ENCODE data around the gene TIMM13. TPM values are rescaled to one million over a fixed set of nuclear protein-coding genes. Genes with fewer than 3 reads are reported as not detected.

The TIMM13 gene
- total RNA-seq, 4 donors from 2014 or later = 10.8 to 54.9 (median 30.8) TPM

GRCh38 chr19:2410023-2410422, 17.4 kb downstream of the TIMM13 start:
- intact Hi-C loops (cut with DNase I; ENCODE audit: low total_unique reads) (no loop called here), in situ Hi-C loops (cut with MboI; ENCODE audit: low pct_ligation_motif_present in 1 of 4, low pct_unique_long_range_greater_than_20kb in 1 of 4, low sequenced_read_pairs in 3 of 4) (no loop called here)
- H3K4me3 ChIP-seq = no peak overlapping the region
- no peaks in the 10 kb centered on the region for H3K9me3 ChIP-seq
- TF ChIP-seq POLR2A (IDR thresholded peaks at IDR 0.05) = no peak
- TF ChIP-seq EP300 (IDR thresholded peaks at IDR 0.05; ENCODE audit: low read depth) = no peak
- TF ChIP-seq POLR2AphosphoS5 (IDR thresholded peaks at IDR 0.05) = no peak
- TF ChIP-seq, protein P1, sequence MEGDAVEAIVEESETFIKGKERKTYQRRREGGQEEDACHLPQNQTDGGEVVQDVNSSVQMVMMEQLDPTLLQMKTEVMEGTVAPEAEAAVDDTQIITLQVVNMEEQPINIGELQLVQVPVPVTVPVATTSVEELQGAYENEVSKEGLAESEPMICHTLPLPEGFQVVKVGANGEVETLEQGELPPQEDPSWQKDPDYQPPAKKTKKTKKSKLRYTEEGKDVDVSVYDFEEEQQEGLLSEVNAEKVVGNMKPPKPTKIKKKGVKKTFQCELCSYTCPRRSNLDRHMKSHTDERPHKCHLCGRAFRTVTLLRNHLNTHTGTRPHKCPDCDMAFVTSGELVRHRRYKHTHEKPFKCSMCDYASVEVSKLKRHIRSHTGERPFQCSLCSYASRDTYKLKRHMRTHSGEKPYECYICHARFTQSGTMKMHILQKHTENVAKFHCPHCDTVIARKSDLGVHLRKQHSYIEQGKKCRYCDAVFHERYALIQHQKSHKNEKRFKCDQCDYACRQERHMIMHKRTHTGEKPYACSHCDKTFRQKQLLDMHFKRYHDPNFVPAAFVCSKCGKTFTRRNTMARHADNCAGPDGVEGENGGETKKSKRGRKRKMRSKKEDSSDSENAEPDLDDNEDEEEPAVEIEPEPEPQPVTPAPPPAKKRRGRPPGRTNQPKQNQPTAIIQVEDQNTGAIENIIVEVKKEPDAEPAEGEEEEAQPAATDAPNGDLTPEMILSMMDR (IDR thresholded peaks at IDR 0.05) = no peak
- no peaks in the 10 kb centered on the region for H3K36me3 ChIP-seq
- no peaks in the 10 kb centered on the region for H3K27me3 ChIP-seq
- DNase-seq = no peak
- H3K4me1 ChIP-seq = no peaks in the 10 kb centered on the region
- WGBS, 2 donors (ENCODE audit: low coverage in 1 of 2) = 90 to 100% methylated on average over 1 to 7 of the region's 7 CpGs
- no peak overlapping the region for H3K27ac ChIP-seq

GRCh38 chr19:2409352-2409912, 18.0 kb downstream of the TIMM13 start:
- H3K4me1 ChIP-seq = no peaks in the 10 kb centered on the region
- intact Hi-C loops (cut with DNase I; ENCODE audit: low total_unique reads) = no loop called here
- H3K27me3 ChIP-seq = no peaks in the 10 kb centered on the region
- 69 to 74% methylated on average over 3 to 7 of the region's 7 CpGs for WGBS, 2 donors (ENCODE audit: low coverage in 1 of 2)
- TF ChIP-seq POLR2AphosphoS5 (IDR thresholded peaks at IDR 0.05) = no peak
- no peak for TF ChIP-seq POLR2A (IDR thresholded peaks at IDR 0.05)
- TF ChIP-seq EP300 (IDR thresholded peaks at IDR 0.05; ENCODE audit: low read depth) = no peak
- in situ Hi-C loops (cut with MboI; ENCODE audit: low pct_ligation_motif_present in 1 of 4, low pct_unique_long_range_greater_than_20kb in 1 of 4, low sequenced_read_pairs in 3 of 4) = no loop called here
- H3K9me3 ChIP-seq = no peaks in the 10 kb centered on the region
- no peak overlapping the region for H3K27ac ChIP-seq
- DNase-seq = no peak
- H3K4me3 ChIP-seq = no peak overlapping the region
- no peaks in the 10 kb centered on the region for H3K36me3 ChIP-seq

DNA sequence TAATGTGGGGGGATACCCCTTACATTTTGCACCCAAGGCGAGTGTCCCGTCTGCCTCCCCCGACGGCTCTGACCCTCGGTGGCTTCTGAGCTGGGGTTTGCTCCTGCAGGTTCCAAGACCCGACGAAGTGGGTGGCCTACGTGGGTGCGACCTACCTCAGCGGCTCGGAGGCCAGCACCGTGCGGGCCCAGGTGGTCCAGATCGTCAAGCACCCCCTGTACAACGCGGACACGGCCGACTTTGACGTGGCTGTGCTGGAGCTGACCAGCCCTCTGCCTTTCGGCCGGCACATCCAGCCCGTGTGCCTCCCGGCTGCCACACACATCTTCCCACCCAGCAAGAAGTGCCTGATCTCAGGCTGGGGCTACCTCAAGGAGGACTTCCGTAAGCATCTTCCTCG, 19.1 kb downstream of the TIMM13 start:
- H3K9me3 ChIP-seq = no peaks in the 10 kb centered on the region
- peaks cover 0 to 1% (median under 1%) of the 10 kb centered on the region in 4 donors for H3K4me1 ChIP-seq
- intact Hi-C loops (cut with DNase I; ENCODE audit: low total_unique reads) = no loop called here
- TF ChIP-seq POLR2A (IDR thresholded peaks at IDR 0.05) = no peak
- TF ChIP-seq, protein P1 (IDR thresholded peaks at IDR 0.05) = no peak
- TF ChIP-seq POLR2AphosphoS5 (IDR thresholded peaks at IDR 0.05) = no peak
- no peak for TF ChIP-seq EP300 (IDR thresholded peaks at IDR 0.05; ENCODE audit: low read depth)
- in situ Hi-C loops (cut with MboI; ENCODE audit: low pct_ligation_motif_present in 1 of 4, low pct_unique_long_range_greater_than_20kb in 1 of 4, low sequenced_read_pairs in 3 of 4) = no loop called here
- H3K27ac ChIP-seq = no peak overlapping the region
- H3K36me3 ChIP-seq = no peaks in the 10 kb centered on the region
- H3K4me3 ChIP-seq = no peak overlapping the region
- DNase-seq = no peak
- WGBS, 2 donors (ENCODE audit: low coverage in 1 of 2) = 86% methylated on average over 25 of the region's 25 CpGs; no CpG with 5 or more reads in 1 of the 2 donors
- no peaks in the 10 kb centered on the region for H3K27me3 ChIP-seq

DNA sequence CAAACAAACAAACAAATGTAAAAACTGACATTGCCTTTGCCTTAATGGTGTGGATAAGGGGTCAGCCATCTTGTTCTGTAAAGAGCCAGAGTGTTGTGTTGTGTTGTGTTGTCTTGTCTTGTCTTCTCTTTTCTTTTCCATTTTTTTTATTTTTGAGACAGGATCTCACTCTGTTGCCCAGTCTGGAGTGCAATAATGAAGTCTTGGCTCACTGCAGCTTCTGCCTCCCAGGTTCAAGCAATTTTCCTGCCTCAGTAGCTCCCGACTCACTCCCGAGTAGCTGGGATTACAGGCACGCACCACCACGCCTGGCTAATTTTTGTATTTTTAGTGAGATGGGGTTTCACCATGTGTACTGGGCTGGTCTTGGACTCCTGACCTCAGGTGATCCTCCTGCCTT, 27.8 kb downstream of the TIMM13 start:
- no peak overlapping the region for H3K27ac ChIP-seq
- no peaks in the 10 kb centered on the region for H3K9me3 ChIP-seq
- no peaks in the 10 kb centered on the region for H3K27me3 ChIP-seq
- no peaks in the 10 kb centered on the region for H3K36me3 ChIP-seq
- DNase-seq = no peak
- no peak overlapping the region for H3K4me3 ChIP-seq
- TF ChIP-seq, protein P1 (IDR thresholded peaks at IDR 0.05) = no peak
- TF ChIP-seq EP300 (IDR thresholded peaks at IDR 0.05; ENCODE audit: low read depth) (no peak), POLR2AphosphoS5 (IDR thresholded peaks at IDR 0.05) (no peak), POLR2A (IDR thresholded peaks at IDR 0.05) (no peak)
- H3K4me1 ChIP-seq = peaks cover 0 to 18% (median 9%) of the 10 kb centered on the region in 4 donors
- in situ Hi-C loops (cut with MboI; ENCODE audit: low pct_ligation_motif_present in 1 of 4, low pct_unique_long_range_greater_than_20kb in 1 of 4, low sequenced_read_pairs in 3 of 4) (loop anchor here in 2 of 4 donors (25.0 kb wide), 1 partner anchor 112 kb away; the partner anchor contains the start of gene PEAK3 (in 2 of the 2)), intact Hi-C loops (cut with DNase I; ENCODE audit: low total_unique reads) (no loop called here)
- WGBS, 2 donors (ENCODE audit: low coverage in 1 of 2) = 93 to 100% methylated on average over 3 to 4 of the region's 4 CpGs
